H1 (cell line): ENCODE measurements around the gene WDR35. TPM values are rescaled to one million over a fixed set of nuclear protein-coding genes. Genes with fewer than 3 reads are reported as not detected.

Experiments
- CTCF ChIA-PET: fragments of 300-600 bp; sonication (Branson Sonifier 250); formaldehyde crosslinking; loops from one replicate; lab custom pipeline; 2021; ENCODE audit not compliant: partially characterized antibody; lab: Charles Lee
- POLR2A ChIA-PET: fragments of 300-600 bp; sonication (Branson Sonifier 250); formaldehyde crosslinking; loops from one replicate; lab custom pipeline; 2021; ENCODE audit warnings: inconsistent platforms; ENCODE audit not compliant: partially characterized antibody; lab: Charles Lee
- DNase-seq, 2 experiments: peaks; one replicate each; pipeline versions ENCODE4 v3.0.0 to v3.0.0-alpha.2; 2010 to 2022; ENCODE audit warnings: low spot score in 2 of 2, low read depth in 1 of 2, mixed read lengths in 1 of 2
- FAIRE-seq: peaks from 2 replicates; lab custom pipeline; 2011; peaks lifted over from hg19 to GRCh38; lab: Jason Lieb, UNC
- H2AFZ ChIP-seq: 2 replicates; pipeline ENCODE4 v1.8.1; 2012; ENCODE audit warnings: low read length, inconsistent platforms
- H2AK5ac ChIP-seq: 2 replicates; pipeline ENCODE4 v1.6.1; 2013; ENCODE audit warnings: low read depth, low read length
- H2BK120ac ChIP-seq: replicated peaks from 2 replicates; pipeline ENCODE3; 2013; ENCODE audit warnings: low read depth, low read length, inconsistent platforms
- H2BK12ac ChIP-seq: 2 replicates; pipeline ENCODE4 v1.6.1; 2013; ENCODE audit warnings: low read depth, low read length
- H2BK15ac ChIP-seq: 2 replicates; pipeline ENCODE4 v1.6.1; 2013; ENCODE audit warnings: low read length
- H2BK20ac ChIP-seq: 2 replicates; pipeline ENCODE4 v1.6.1; 2013; ENCODE audit warnings: low read length
- H2BK5ac ChIP-seq: 2 replicates; pipeline ENCODE4 v1.6.1; 2013; ENCODE audit warnings: low read depth, low read length
- H3K14ac ChIP-seq: 2 replicates; pipeline ENCODE4 v1.6.1; 2013; ENCODE audit warnings: inconsistent platforms; ENCODE audit not compliant: insufficient read length
- H3K18ac ChIP-seq: 2 replicates; pipeline ENCODE4 v1.6.1; 2013; ENCODE audit warnings: low read length; ENCODE audit errors: extremely low read depth
- H3K23ac ChIP-seq: 2 replicates; pipeline ENCODE4 v1.6.1; 2013; ENCODE audit warnings: inconsistent platforms; ENCODE audit not compliant: insufficient read length
- H3K23me2 ChIP-seq: 2 replicates; pipeline ENCODE4 v1.6.1; 2013; ENCODE audit warnings: low read depth, low read length
- H3K27ac ChIP-seq: 2 replicates; pipeline ENCODE4 v1.6.1; 2011; ENCODE audit warnings: low read depth, low read length, inconsistent platforms
- H3K27me3 ChIP-seq, 4 experiments: replicated peaks in 1 of 4; 1 replicate in 1 of 4; 2 replicates in 3 of 4; pipeline versions ENCODE4 v1.6.1 to v1.8.1; 2011 to 2013; ENCODE audit warnings: low read length in 3 of 4, mild to moderate bottlenecking in 3 of 4, inconsistent platforms in 2 of 4, mixed read lengths in 2 of 4, moderate library complexity in 1 of 4; ENCODE audit not compliant: control insufficient read depth in 3 of 4, insufficient read depth in 3 of 4; ENCODE audit errors: extremely low read depth in 1 of 4
- H3K36me3 ChIP-seq, 4 experiments: 2 replicates each; pipeline versions ENCODE4 v1.6.1 to v1.8.1; 2011 to 2013; ENCODE audit warnings: mild to moderate bottlenecking in 4 of 4, low read length in 3 of 4, moderate library complexity in 2 of 4, control low read depth in 1 of 4, inconsistent platforms in 1 of 4; ENCODE audit not compliant: insufficient read depth in 4 of 4, control insufficient read depth in 2 of 4
- H3K4ac ChIP-seq: replicated peaks from 2 replicates; pipeline ENCODE3; 2013; ENCODE audit warnings: low read length, low read depth, mixed read lengths, inconsistent platforms; ENCODE audit not compliant: insufficient read length
- H3K4me1 ChIP-seq, 4 experiments: replicated peaks in 1 of 4; 1 replicate in 1 of 4; 2 replicates in 3 of 4; pipeline versions ENCODE4 v1.6.1 to v1.8.1; 2011 to 2013; ENCODE audit warnings: low read length in 3 of 4, inconsistent platforms in 2 of 4, mixed read lengths in 1 of 4; ENCODE audit not compliant: insufficient read depth in 4 of 4, control insufficient read depth in 3 of 4
- H3K4me2 ChIP-seq, 2 experiments: 2 replicates each; pipeline versions ENCODE4 v1.6.1 to v1.8.1; 2011 to 2013; ENCODE audit warnings: low read depth in 2 of 2, low read length in 2 of 2, control low read depth in 1 of 2, inconsistent platforms in 1 of 2, mild to moderate bottlenecking in 1 of 2; ENCODE audit not compliant: insufficient read depth in 1 of 2
- H3K4me3 ChIP-seq, 4 experiments: fragments of 200-600, 300-600 bp in 1 of 4; sonication (generic), shearing (Covaris generic), sonication (Bioruptor Twin) in 1 of 4; 2 replicates each; pipeline versions ENCODE4 v1.5.1 to v1.8.1; 2011 to 2016; ENCODE audit warnings: low read length in 4 of 4, low read depth in 3 of 4, control low read depth in 2 of 4, inconsistent platforms in 2 of 4, mild to moderate bottlenecking in 2 of 4, mixed read lengths in 1 of 4, moderate library complexity in 1 of 4; ENCODE audit not compliant: insufficient read depth in 2 of 4; ENCODE audit errors: extremely low read depth in 1 of 4
- H3K56ac ChIP-seq: replicated peaks from 2 replicates; pipeline ENCODE3; 2013; ENCODE audit warnings: low read depth, mild to moderate bottlenecking, mixed read lengths, low read length, inconsistent platforms; ENCODE audit not compliant: insufficient read length
- H3K79me1 ChIP-seq: 2 replicates; pipeline ENCODE4 v1.6.1; 2013; ENCODE audit warnings: low read depth, low read length, control low read depth
- H3K79me2 ChIP-seq, 2 experiments: 2 replicates each; pipeline versions ENCODE4 v1.6.1 to v1.8.1; 2012 to 2013; ENCODE audit warnings: low read length in 2 of 2, mild to moderate bottlenecking in 2 of 2, inconsistent platforms in 1 of 2; ENCODE audit not compliant: insufficient read depth in 2 of 2, control insufficient read depth in 1 of 2
- H3K9ac ChIP-seq, 4 experiments: replicated peaks in 1 of 4; 1 replicate in 1 of 4; 2 replicates in 3 of 4; pipeline versions ENCODE4 v1.6.1 to v1.8.1; 2011 to 2013; ENCODE audit warnings: low read depth in 3 of 4, low read length in 3 of 4, control low read depth in 2 of 4, mild to moderate bottlenecking in 2 of 4, moderate library complexity in 2 of 4, inconsistent platforms in 1 of 4; ENCODE audit errors: extremely low read depth in 1 of 4
- H3K9me3 ChIP-seq, 2 experiments: 2 replicates each; pipeline versions ENCODE4 v1.6.1 to v1.8.1; 2012 to 2013; ENCODE audit warnings: mild to moderate bottlenecking in 2 of 2, moderate library complexity in 2 of 2, control low read depth in 1 of 2, inconsistent platforms in 1 of 2, low read depth in 1 of 2, low read length in 1 of 2, mixed read lengths in 1 of 2; ENCODE audit not compliant: insufficient read depth in 2 of 2
- H4K20me1 ChIP-seq, 2 experiments: replicated peaks in 1 of 2; 2 replicates each; pipeline versions ENCODE3 to v1.8.1; 2011 to 2013; ENCODE audit warnings: inconsistent platforms in 2 of 2, low read length in 2 of 2, mild to moderate bottlenecking in 1 of 2; ENCODE audit not compliant: insufficient read depth in 2 of 2, control insufficient read depth in 1 of 2
- H4K5ac ChIP-seq: 2 replicates; pipeline ENCODE4 v1.6.1; 2013; ENCODE audit warnings: low read length, low read depth, mixed read lengths, inconsistent platforms; ENCODE audit not compliant: insufficient read length
- H4K8ac ChIP-seq: 2 replicates; pipeline ENCODE4 v1.8.0; 2013; ENCODE audit warnings: mild to moderate bottlenecking, moderate library complexity, low read length, inconsistent platforms; ENCODE audit not compliant: insufficient read depth; ENCODE audit errors: extremely low read depth
- H4K91ac ChIP-seq: replicated peaks from 2 replicates; pipeline ENCODE3; 2013; ENCODE audit warnings: low read length, mixed read lengths, inconsistent platforms; ENCODE audit not compliant: insufficient read length
- ATF2 ChIP-seq: IDR thresholded peaks from 2 replicates; pipeline ENCODE4 v1.6.1; 2012; ENCODE audit warnings: low read length, inconsistent platforms
- CBX8 ChIP-seq: fragments of 300-800, 300-1000 bp; sonication (generic); IDR thresholded peaks from 2 replicates; pipeline ENCODE4 v1.7.1; 2016; ENCODE audit warnings: low read depth, low read length, borderline replicate concordance
- CHD1 ChIP-seq: IDR thresholded peaks from 2 replicates; pipeline ENCODE4 v1.6.1; 2012; ENCODE audit warnings: low read depth, low read length, improper control_type of control experiment
- E2F6 ChIP-seq: IDR thresholded peaks from 2 replicates; pipeline ENCODE4 v1.6.1; 2012; ENCODE audit warnings: inconsistent platforms
- GABPA ChIP-seq: IDR thresholded peaks from 2 replicates; pipeline ENCODE4 v1.6.1; 2011; ENCODE audit warnings: mild to moderate bottlenecking, low read length, moderate library complexity, borderline replicate concordance; ENCODE audit not compliant: insufficient read depth
- RBBP5 ChIP-seq: IDR thresholded peaks from 2 replicates; pipeline ENCODE4 v1.7.1; 2012; ENCODE audit warnings: low read depth, mild to moderate bottlenecking, inconsistent platforms, low read length, moderate library complexity, borderline replicate concordance
- SP4 ChIP-seq: IDR thresholded peaks from 2 replicates; pipeline ENCODE4 v1.6.1; 2012; ENCODE audit warnings: low read length, inconsistent platforms
- SRF ChIP-seq: IDR thresholded peaks from 2 replicates; pipeline ENCODE4 v1.6.1; 2011; ENCODE audit warnings: mild to moderate bottlenecking, low read depth, low read length, moderate library complexity
- TEAD4 ChIP-seq: IDR thresholded peaks from 2 replicates; pipeline ENCODE4 v1.6.1; 2012; ENCODE audit warnings: low read depth, low read length, inconsistent platforms, mixed read lengths
- USF2 ChIP-seq: IDR thresholded peaks from 2 replicates; pipeline ENCODE4 v1.6.1; 2011; ENCODE audit warnings: low read length, improper control_type of control experiment
- WGBS, 2 experiments: shearing (Covaris generic) in 1 of 2; methylation state at CpG; one replicate each; pipeline versions ENCODE4 v1.1.6 to v1.1.7; 2013 to 2015; ENCODE audit warnings: low lambda C conversion rate in 2 of 2, mixed read lengths in 2 of 2, inconsistent platforms in 1 of 2, low coverage in 1 of 2, missing lambda C conversion rate in 1 of 2; ENCODE audit not compliant: insufficient replicate concordance in 2 of 2, insufficient coverage in 1 of 2, insufficient read length in 1 of 2; ENCODE audit errors: extremely low coverage in 1 of 2, missing lambda C conversion rate in 1 of 2; 5-methylcytosine and 5-hydroxymethylcytosine counted together
- polyA plus RNA-seq, 7 experiments: library from polyadenylated mRNA; depleted of rRNA in 3 of 7; stranded (reverse) in 5 of 7; unstranded in 2 of 7; fragments of >200 nt in 5 of 7; fragments of 200-250 nt in 2 of 7; gene quantifications; 1 replicate in 5 of 7; 2 replicates in 1 of 7; 4 replicates in 1 of 7; pipeline versions ENCODE4 v1.2.1 to v1.2.3, GENCODE V29; 2011 to 2013; ENCODE audit warnings: missing spikeins in 2 of 7, mixed read lengths in 2 of 7
- total RNA-seq: library from RNA; stranded (reverse); fragmentation: NEBNext Ultra II Directional; extraction: Animal tissue kit (Norgen Biotek cat#: 25700); gene quantifications from 2 replicates; pipeline ENCODE4 v1.2.1, GENCODE V29; 2021

Gene WDR35
- total and polyA plus RNA-seq, 2 of the 8 experiments (the other 6 are each of a cell fraction or from before 2014, with no cell fraction given) = 9.0 to 25.5 TPM

GRCh38 chr2:19887510-19887909 lies 102.4 kb downstream of the WDR35 start:
- H3K36me3 ChIP-seq = no peaks in the 10 kb centered on the region
- no peaks in the 10 kb centered on the region; a peak in 1 of 7 replicates for H3K27me3 ChIP-seq
- no peak overlapping the region for H3K4ac ChIP-seq
- no peak overlapping the region for H2BK15ac ChIP-seq
- no peak overlapping the region for H2AFZ ChIP-seq
- H3K9ac ChIP-seq = no peak overlapping the region
- H3K4me2 ChIP-seq = no peak overlapping the region
- no peaks in the 10 kb centered on the region for H4K20me1 ChIP-seq
- no peak overlapping the region for H3K56ac ChIP-seq
- H3K23me2 ChIP-seq = no peaks in the 10 kb centered on the region
- H3K27ac ChIP-seq = no peak overlapping the region
- DNase-seq (peak in 1 of 2 experiments; percentile 20), FAIRE-seq (no peak)
- H3K9me3 ChIP-seq = no peaks in the 10 kb centered on the region
- 89% methylated on average over 7 of the region's 7 CpGs; no CpG with 5 or more reads in 1 of the 2 experiments for WGBS, 2 experiments
- no peak overlapping the region for H2BK12ac ChIP-seq
- POLR2A ChIA-PET = no interaction called here
- no peak overlapping the region for H3K18ac ChIP-seq
- H2AK5ac ChIP-seq = no peak overlapping the region
- H3K23ac ChIP-seq = no peak overlapping the region
- H4K8ac ChIP-seq = no peak overlapping the region
- no peak overlapping the region for H2BK20ac ChIP-seq
- no peak overlapping the region for H3K4me3 ChIP-seq
- H2BK5ac ChIP-seq = no peak overlapping the region
- no peaks in the 10 kb centered on the region for H3K79me2 ChIP-seq
- H2BK120ac ChIP-seq = no peak overlapping the region
- H3K4me1 ChIP-seq = 0 out of 7 replicates have a peak, but pooled peaks cover 0 to 2% (median 0%) of the 10 kb centered on the region in 4 experiments
- H3K79me1 ChIP-seq = no peaks in the 10 kb centered on the region
- no peak overlapping the region for H4K5ac ChIP-seq
- H4K91ac ChIP-seq = no peak overlapping the region
- no peak overlapping the region for H3K14ac ChIP-seq
- CTCF ChIA-PET = interaction anchor here (0.6 kb wide), 1 partner anchor 399 kb away, joined by 3 read pairs; no protein-coding TSS in a partner anchor
- TF ChIP-seq GABPA (no peak), ATF2 (no peak), CHD1 (no peak), SP4 (no peak), TEAD4 (no peak), RBBP5 (no peak), SRF (no peak), CBX8 (no peak), USF2 (no peak), E2F6 (no peak)
